HCT116 (cell line): ENCODE data around the gene IPO5. TPM values are rescaled to one million over a fixed set of nuclear protein-coding genes. Genes with fewer than 3 reads are reported as not detected.

ENCODE experiments used
- ATAC-seq: fragments of 200-7000 bp; cut with Tn5 transposase; 2 replicates; pipeline ENCODE4 v1.9.1; 2020; ENCODE audit warnings: mild to moderate bottlenecking, moderate library complexity
- BruUV-seq: library from RNA; stranded (reverse); fragments of 400-500 nt; replicated peaks from 2 replicates; lab custom pipeline; 2021; lab: Mats Ljungman, UMichigan
- CTCF ChIA-PET: fragments of 300-600 bp; sonication (Branson Sonifier 250); formaldehyde crosslinking; loops from one replicate; lab custom pipeline; 2021; ENCODE audit warnings: antibody characterized with exemption; lab: Charles Lee
- POLR2A ChIA-PET: fragments of 300-600, 350-600 bp; sonication (Branson Sonifier 250); formaldehyde crosslinking; loops from one replicate; lab custom pipeline; 2021; ENCODE audit warnings: antibody characterized with exemption; lab: Charles Lee
- RAD21 ChIA-PET, 2 experiments: fragments of 300-600 bp; sonication (Branson Sonifier 250); formaldehyde crosslinking; loops; one replicate each; lab custom pipeline; 2023; ENCODE audit warnings: low total read pairs in 2 of 2; ENCODE audit not compliant: uncharacterized antibody in 2 of 2, unreplicated experiment in 2 of 2, low non-redundant PET in 1 of 2; lab: Charles Lee
- DNase-seq: peaks from one replicate; pipeline ENCODE4 v3.0.0-alpha.2; 2010; ENCODE audit warnings: low read depth, low spot score
- H2AFZ ChIP-seq: fragments of 200-600 bp; shearing (Covaris generic), sonication (generic); 2 replicates; pipeline ENCODE4 v1.6.1; 2017; ENCODE audit warnings: low read depth, mixed run types, mixed read lengths, antibody characterized with exemption, low read length; ENCODE audit not compliant: poor library complexity, severe bottlenecking
- H3K27ac ChIP-seq: 2 replicates; pipeline ENCODE4 v1.5.1; 2012; ENCODE audit warnings: low read depth, low read length
- H3K27me3 ChIP-seq: fragments of 200-600 bp; sonication (generic); 2 replicates; pipeline ENCODE4 v1.6.1; 2016; ENCODE audit warnings: mixed run types, low read length, mixed read lengths; ENCODE audit not compliant: insufficient read depth
- H3K36me3 ChIP-seq, 2 experiments: fragments of 200-500 bp in 1 of 2; fragments of 200-600 bp in 1 of 2; sonication (Bioruptor generic) in 1 of 2; sonication (generic) in 1 of 2; 2 replicates each; pipeline versions ENCODE4 v1.5.1 to v1.6.1; 2014 to 2016; ENCODE audit warnings: low read length in 2 of 2, inconsistent platforms in 1 of 2, mixed read lengths in 1 of 2, mixed run types in 1 of 2; ENCODE audit not compliant: insufficient read depth in 2 of 2, control insufficient read depth in 1 of 2
- H3K4me1 ChIP-seq, 2 experiments: fragments of 200-600 bp in 1 of 2; sonication (generic) in 1 of 2; 2 replicates each; pipeline versions ENCODE4 v1.5.1 to v1.6.1; 2012 to 2017; ENCODE audit warnings: low read length in 2 of 2, inconsistent platforms in 1 of 2, mild to moderate bottlenecking in 1 of 2, mixed read lengths in 1 of 2, mixed run types in 1 of 2, moderate library complexity in 1 of 2; ENCODE audit not compliant: insufficient read depth in 2 of 2, control insufficient read depth in 1 of 2
- H3K4me2 ChIP-seq: fragments of 200-600 bp; sonication (generic); 2 replicates; pipeline ENCODE4 v1.6.1; 2017; ENCODE audit warnings: mixed run types, low read length, mixed read lengths
- H3K4me3 ChIP-seq, 2 experiments: fragments of 200-600 bp in 1 of 2; sonication (generic) in 1 of 2; replicated peaks in 1 of 2; 2 replicates each; pipeline ENCODE4 v1.5.1; 2011 to 2016; ENCODE audit warnings: low read length in 2 of 2, control low read depth in 1 of 2, low read depth in 1 of 2, mild to moderate bottlenecking in 1 of 2, mixed read lengths in 1 of 2, mixed run types in 1 of 2
- H3K79me2 ChIP-seq: fragments of 200-600 bp; sonication (generic); 2 replicates; pipeline ENCODE4 v1.6.1; 2017; ENCODE audit warnings: mild to moderate bottlenecking, mixed run types, low read length, moderate library complexity, mixed read lengths; ENCODE audit not compliant: insufficient read depth
- H3K9ac ChIP-seq: fragments of 200-600 bp; sonication (generic); 2 replicates; pipeline ENCODE4 v1.6.1; 2016; ENCODE audit warnings: low read length, mixed read lengths
- H3K9me2 ChIP-seq: fragments of 200-600 bp; sonication (generic), shearing (Covaris generic); 2 replicates; pipeline ENCODE4 v1.6.1; 2017; ENCODE audit warnings: mixed run types, mild to moderate bottlenecking, moderate library complexity; ENCODE audit not compliant: insufficient read depth
- H3K9me3 ChIP-seq, 2 experiments: fragments of 200-500 bp in 1 of 2; fragments of 200-600 bp in 1 of 2; sonication (Bioruptor generic) in 1 of 2; sonication (generic) in 1 of 2; 2 replicates each; pipeline ENCODE4 v1.6.1; 2014 to 2017; ENCODE audit warnings: low read length in 2 of 2, mixed read lengths in 2 of 2, inconsistent platforms in 1 of 2, low read depth in 1 of 2, mild to moderate bottlenecking in 1 of 2, mixed run types in 1 of 2, moderate library complexity in 1 of 2; ENCODE audit not compliant: control insufficient read depth in 1 of 2, insufficient read depth in 1 of 2
- H4K20me1 ChIP-seq: fragments of 200-600 bp; sonication (generic), shearing (Covaris generic); 2 replicates; pipeline ENCODE4 v1.6.1; 2017; ENCODE audit warnings: mixed run types, mild to moderate bottlenecking, moderate library complexity; ENCODE audit not compliant: insufficient read depth
- ATF3 ChIP-seq: IDR thresholded peaks from 2 replicates; pipeline ENCODE4 v1.6.1; 2012
- CEBPB ChIP-seq: IDR thresholded peaks from 2 replicates; pipeline ENCODE4 v1.6.1; 2012; ENCODE audit warnings: low read depth
- ELF1 ChIP-seq: IDR thresholded peaks from 2 replicates; pipeline ENCODE4 v1.6.1; 2012; ENCODE audit warnings: low read depth, borderline replicate concordance
- EZH2 ChIP-seq: fragments of 200-600 bp; sonication (generic); IDR thresholded peaks from 2 replicates; pipeline ENCODE4 v1.6.1; 2017; ENCODE audit warnings: antibody characterized with exemption, mixed run types
- FOSL1 ChIP-seq: IDR thresholded peaks from 2 replicates; pipeline ENCODE4 v1.6.1; 2012; ENCODE audit warnings: low read depth
- JUND ChIP-seq: IDR thresholded peaks from 2 replicates; pipeline ENCODE4 v1.6.1; 2012
- POLR2A ChIP-seq: IDR thresholded peaks from 2 replicates; pipeline ENCODE4 v1.7.0; 2011; ENCODE audit warnings: borderline replicate concordance; ENCODE audit not compliant: insufficient read depth, insufficient read length; ENCODE audit errors: extremely low read depth
- SP1 ChIP-seq: IDR thresholded peaks from 2 replicates; pipeline ENCODE4 v1.6.1; 2012; ENCODE audit warnings: low read depth
- TCF7L2 ChIP-seq: IDR thresholded peaks from 2 replicates; pipeline ENCODE4 v1.7.0; 2011; ENCODE audit warnings: borderline replicate concordance, inconsistent platforms; ENCODE audit not compliant: insufficient read depth, insufficient read length; ENCODE audit errors: extremely low read depth
- YY1 ChIP-seq: IDR thresholded peaks from 2 replicates; pipeline ENCODE4 v1.6.1; 2011; ENCODE audit warnings: low read length, low read depth, moderate library complexity, mild to moderate bottlenecking; ENCODE audit not compliant: insufficient replicate concordance; ENCODE audit errors: extremely low read depth
- ZFX ChIP-seq: fragments of 450-650 bp; IDR thresholded peaks from 2 replicates; pipeline ENCODE4 v1.6.1; 2017
- ZNF274 ChIP-seq: fragments of 200-500 bp; sonication (Bioruptor generic); IDR thresholded peaks from 2 replicates; pipeline ENCODE4 v1.6.1; 2014; ENCODE audit warnings: mild to moderate bottlenecking, low read depth, low read length, inconsistent platforms
- intact Hi-C: fragments of 100-400 bp; cut with micrococcal nuclease; formaldehyde crosslinking; loops from 2 replicates; pipeline ENCODE4 v1.10.0; 2022
- total RNA-seq: library from RNA; stranded (reverse); gene quantifications from one replicate; pipeline ENCODE4 v1.2.1, GENCODE V29; 2021; ENCODE audit not compliant: unreplicated experiment
- TF ChIP-seq, protein P1 (sequence below): IDR thresholded peaks from 2 replicates; pipeline ENCODE4 v1.6.1; 2011; ENCODE audit warnings: mild to moderate bottlenecking, low read length, moderate library complexity; ENCODE audit not compliant: insufficient replicate concordance; ENCODE audit errors: extremely low read depth
- TF ChIP-seq, protein P2 (sequence below): IDR thresholded peaks from 2 replicates; pipeline ENCODE4 v1.6.1; 2012; ENCODE audit warnings: low read depth

IPO5 gene
- total RNA-seq, 1 experiment from 2014 or later, result 237 TPM

GRCh38 chr13:97944396-97945029 is 9.0 kb upstream of the IPO5 start:
- Histone ChIP-seq H4K20me1 (no peaks in the 10 kb centered on the region), H3K4me2 (no peak overlapping the region), H3K9me3 (no peaks in the 10 kb centered on the region), H3K4me3 (no peak overlapping the region), H2AFZ (peak overlapping the region; percentile 64), H3K36me3 (no peaks in the 10 kb centered on the region), H3K27me3 (no peaks in the 10 kb centered on the region), H3K9ac (no peak overlapping the region), H3K27ac (no peak overlapping the region), H3K9me2 (no peaks in the 10 kb centered on the region), H3K79me2 (no peaks in the 10 kb centered on the region), H3K4me1 (no peaks in the 10 kb centered on the region)
- DNase-seq, result no peak
- no peak for ATAC-seq
- ChIA-PET CTCF (no interaction called here), RAD21 (no interaction called here), POLR2A (no interaction called here)
- intact Hi-C loops, result no loop called here
- TF ChIP-seq ELF1 (no peak), CEBPB (no peak)
- BruUV-seq, result no TSS peak

DNA sequence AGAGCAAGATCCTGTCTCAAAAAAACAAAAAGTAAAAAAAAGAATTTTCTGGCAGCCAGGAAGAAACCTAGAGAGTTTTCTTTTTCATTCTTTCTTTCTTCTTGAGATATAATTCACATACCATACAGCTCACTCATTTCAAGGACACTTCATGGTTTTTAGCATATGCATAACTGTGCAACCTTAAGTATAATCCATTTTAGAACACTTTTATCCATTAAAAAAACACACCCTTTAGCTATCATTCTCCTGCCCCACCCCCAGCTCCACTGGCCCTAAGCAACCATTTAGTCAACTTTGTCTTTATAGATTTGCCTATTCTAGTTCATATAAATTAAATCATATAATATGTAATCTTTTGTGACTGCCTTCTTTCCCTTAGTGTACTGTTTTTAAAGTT is 8.1 kb upstream of the IPO5 start:
- H3K79me2 ChIP-seq, result no peaks in the 10 kb centered on the region
- RAD21 ChIA-PET, result no interaction called here
- intact Hi-C loops, result no loop called here
- H3K9ac ChIP-seq, result no peak overlapping the region
- no peaks in the 10 kb centered on the region for H3K27me3 ChIP-seq
- no peaks in the 10 kb centered on the region for H3K9me2 ChIP-seq
- ATAC-seq (no peak), DNase-seq (no peak)
- H3K4me3 ChIP-seq, result no peak overlapping the region
- CTCF ChIA-PET, result no interaction called here
- no peak overlapping the region for H2AFZ ChIP-seq
- no peaks in the 10 kb centered on the region for H3K9me3 ChIP-seq
- H3K27ac ChIP-seq, result no peak overlapping the region
- no peaks in the 10 kb centered on the region for H3K4me1 ChIP-seq
- H3K36me3 ChIP-seq, result no peaks in the 10 kb centered on the region
- H4K20me1 ChIP-seq, result no peaks in the 10 kb centered on the region
- no TSS peak for BruUV-seq
- H3K4me2 ChIP-seq, result no peak overlapping the region
- POLR2A ChIA-PET, result no interaction called here
- no peak for TF ChIP-seq FOSL1
- no peak for TF ChIP-seq TCF7L2
- TF ChIP-seq SP1, result no peak
- TF ChIP-seq ATF3, result no peak
- no peak for TF ChIP-seq ZNF274
- TF ChIP-seq, protein P1, sequence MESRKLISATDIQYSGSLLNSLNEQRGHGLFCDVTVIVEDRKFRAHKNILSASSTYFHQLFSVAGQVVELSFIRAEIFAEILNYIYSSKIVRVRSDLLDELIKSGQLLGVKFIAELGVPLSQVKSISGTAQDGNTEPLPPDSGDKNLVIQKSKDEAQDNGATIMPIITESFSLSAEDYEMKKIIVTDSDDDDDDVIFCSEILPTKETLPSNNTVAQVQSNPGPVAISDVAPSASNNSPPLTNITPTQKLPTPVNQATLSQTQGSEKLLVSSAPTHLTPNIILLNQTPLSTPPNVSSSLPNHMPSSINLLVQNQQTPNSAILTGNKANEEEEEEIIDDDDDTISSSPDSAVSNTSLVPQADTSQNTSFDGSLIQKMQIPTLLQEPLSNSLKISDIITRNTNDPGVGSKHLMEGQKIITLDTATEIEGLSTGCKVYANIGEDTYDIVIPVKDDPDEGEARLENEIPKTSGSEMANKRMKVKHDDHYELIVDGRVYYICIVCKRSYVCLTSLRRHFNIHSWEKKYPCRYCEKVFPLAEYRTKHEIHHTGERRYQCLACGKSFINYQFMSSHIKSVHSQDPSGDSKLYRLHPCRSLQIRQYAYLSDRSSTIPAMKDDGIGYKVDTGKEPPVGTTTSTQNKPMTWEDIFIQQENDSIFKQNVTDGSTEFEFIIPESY, result no peak
- no peak for TF ChIP-seq POLR2A
- TF ChIP-seq JUND, result no peak
- no peak for TF ChIP-seq ELF1
- no peak for TF ChIP-seq ZFX
- TF ChIP-seq, protein P2, sequence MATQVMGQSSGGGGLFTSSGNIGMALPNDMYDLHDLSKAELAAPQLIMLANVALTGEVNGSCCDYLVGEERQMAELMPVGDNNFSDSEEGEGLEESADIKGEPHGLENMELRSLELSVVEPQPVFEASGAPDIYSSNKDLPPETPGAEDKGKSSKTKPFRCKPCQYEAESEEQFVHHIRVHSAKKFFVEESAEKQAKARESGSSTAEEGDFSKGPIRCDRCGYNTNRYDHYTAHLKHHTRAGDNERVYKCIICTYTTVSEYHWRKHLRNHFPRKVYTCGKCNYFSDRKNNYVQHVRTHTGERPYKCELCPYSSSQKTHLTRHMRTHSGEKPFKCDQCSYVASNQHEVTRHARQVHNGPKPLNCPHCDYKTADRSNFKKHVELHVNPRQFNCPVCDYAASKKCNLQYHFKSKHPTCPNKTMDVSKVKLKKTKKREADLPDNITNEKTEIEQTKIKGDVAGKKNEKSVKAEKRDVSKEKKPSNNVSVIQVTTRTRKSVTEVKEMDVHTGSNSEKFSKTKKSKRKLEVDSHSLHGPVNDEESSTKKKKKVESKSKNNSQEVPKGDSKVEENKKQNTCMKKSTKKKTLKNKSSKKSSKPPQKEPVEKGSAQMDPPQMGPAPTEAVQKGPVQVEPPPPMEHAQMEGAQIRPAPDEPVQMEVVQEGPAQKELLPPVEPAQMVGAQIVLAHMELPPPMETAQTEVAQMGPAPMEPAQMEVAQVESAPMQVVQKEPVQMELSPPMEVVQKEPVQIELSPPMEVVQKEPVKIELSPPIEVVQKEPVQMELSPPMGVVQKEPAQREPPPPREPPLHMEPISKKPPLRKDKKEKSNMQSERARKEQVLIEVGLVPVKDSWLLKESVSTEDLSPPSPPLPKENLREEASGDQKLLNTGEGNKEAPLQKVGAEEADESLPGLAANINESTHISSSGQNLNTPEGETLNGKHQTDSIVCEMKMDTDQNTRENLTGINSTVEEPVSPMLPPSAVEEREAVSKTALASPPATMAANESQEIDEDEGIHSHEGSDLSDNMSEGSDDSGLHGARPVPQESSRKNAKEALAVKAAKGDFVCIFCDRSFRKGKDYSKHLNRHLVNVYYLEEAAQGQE, result no peak
- TF ChIP-seq EZH2, result no peak
- TF ChIP-seq YY1, result no peak
